ENCODE data around the gene PPP1R11.

PPP1R11 gene

GRCh38 chr6:30087876-30088275 is 20.9 kb downstream of the PPP1R11 start:
- no peaks in the 10 kb centered on the region for H4K20me1 ChIP-seq (ENCODE audit: insufficient read depth)
- no peaks in the 10 kb centered on the region for H3K36me3 ChIP-seq (ENCODE audit: insufficient read depth)
- H3K27me3 ChIP-seq (ENCODE audit: insufficient read depth, low read depth), result no peaks in the 10 kb centered on the region
- no peak for TF ChIP-seq CTCF (conservative IDR thresholded peaks at IDR 0.05; ENCODE audit: low read depth, low read length)
- H3K4me2 ChIP-seq, result no peak overlapping the region
- no peak overlapping the region for H3K9ac ChIP-seq
- no peak overlapping the region for H2AFZ ChIP-seq (ENCODE audit: low read depth)
- no peak overlapping the region for H3K4me3 ChIP-seq (IDR thresholded peaks at IDR 0.05; ENCODE audit: insufficient read depth, low read depth, low read length)
- H3K4me1 ChIP-seq (ENCODE audit: low read depth, poor library complexity, severe bottlenecking), result peaks cover 10% of the 10 kb centered on the region
- H3K79me2 ChIP-seq (ENCODE audit: insufficient read depth, low read depth), result no peaks in the 10 kb centered on the region
- H3K27ac ChIP-seq, result no peak overlapping the region

GRCh38 chr6:30091577-30092381 is 24.8 kb downstream of the PPP1R11 start:
- no peak for TF ChIP-seq CTCF (conservative IDR thresholded peaks at IDR 0.05; ENCODE audit: low read depth, low read length)
- Histone ChIP-seq H3K27ac (no peak overlapping the region), H3K27me3 (ENCODE audit: insufficient read depth, low read depth) (no peaks in the 10 kb centered on the region), H3K4me2 (no peak overlapping the region), H3K4me3 (IDR thresholded peaks at IDR 0.05; ENCODE audit: insufficient read depth, low read depth, low read length) (no peak overlapping the region), H3K9ac (no peak overlapping the region), H3K79me2 (ENCODE audit: insufficient read depth, low read depth) (no peaks in the 10 kb centered on the region), H2AFZ (ENCODE audit: low read depth) (no peak overlapping the region), H3K36me3 (ENCODE audit: insufficient read depth) (no peaks in the 10 kb centered on the region), H3K4me1 (ENCODE audit: low read depth, poor library complexity, severe bottlenecking) (peaks cover 3% of the 10 kb centered on the region), H4K20me1 (ENCODE audit: insufficient read depth) (no peaks in the 10 kb centered on the region)

GRCh38 chr6:30092852-30093543 is 26.0 kb downstream of the PPP1R11 start:
- no peak overlapping the region for H3K9ac ChIP-seq
- H3K4me2 ChIP-seq, result no peak overlapping the region
- no peaks in the 10 kb centered on the region for H4K20me1 ChIP-seq (ENCODE audit: insufficient read depth)
- no peak overlapping the region for H3K4me3 ChIP-seq (IDR thresholded peaks at IDR 0.05; ENCODE audit: insufficient read depth, low read depth, low read length)
- H3K4me1 ChIP-seq (ENCODE audit: low read depth, poor library complexity, severe bottlenecking), result no peaks in the 10 kb centered on the region
- H3K27ac ChIP-seq, result no peak overlapping the region
- H3K36me3 ChIP-seq (ENCODE audit: insufficient read depth), result no peaks in the 10 kb centered on the region
- no peak overlapping the region for H2AFZ ChIP-seq (ENCODE audit: low read depth)
- TF ChIP-seq CTCF (conservative IDR thresholded peaks at IDR 0.05; ENCODE audit: low read depth, low read length), result no peak
- no peaks in the 10 kb centered on the region for H3K27me3 ChIP-seq (ENCODE audit: insufficient read depth, low read depth)
- no peaks in the 10 kb centered on the region for H3K79me2 ChIP-seq (ENCODE audit: insufficient read depth, low read depth)

GRCh38 chr6:30093951-30094661 is 27.1 kb downstream of the PPP1R11 start:
- Histone ChIP-seq H3K36me3 (ENCODE audit: insufficient read depth) (no peaks in the 10 kb centered on the region), H2AFZ (ENCODE audit: low read depth) (no peak overlapping the region), H3K27me3 (ENCODE audit: insufficient read depth, low read depth) (peaks cover under 1% of the 10 kb centered on the region; the same call in 1 of the 2 replicates), H3K4me2 (no peak overlapping the region), H3K79me2 (ENCODE audit: insufficient read depth, low read depth) (no peaks in the 10 kb centered on the region), H3K27ac (no peak overlapping the region), H3K4me1 (ENCODE audit: low read depth, poor library complexity, severe bottlenecking) (no peaks in the 10 kb centered on the region), H3K4me3 (IDR thresholded peaks at IDR 0.05; ENCODE audit: insufficient read depth, low read depth, low read length) (no peak overlapping the region), H4K20me1 (ENCODE audit: insufficient read depth) (no peaks in the 10 kb centered on the region), H3K9ac (no peak overlapping the region)
- no peak for TF ChIP-seq CTCF (conservative IDR thresholded peaks at IDR 0.05; ENCODE audit: low read depth, low read length)

Data from KMS-11 (cell line).